KMS-11 (cell line): Measurements from ENCODE around the gene CORO6.

Experiments
- H2AFZ ChIP-seq: fragments of 200-600 bp; sonication (generic); 2 replicates; pipeline ENCODE4 v1.6.1; 2016; ENCODE audit warnings: antibody characterized with exemption, mixed run types, low read depth
- H3K27ac ChIP-seq: fragments of 200-600 bp; sonication (generic); 2 replicates; pipeline ENCODE4 v1.6.1; 2016; ENCODE audit warnings: mild to moderate bottlenecking, mixed run types
- H3K27me3 ChIP-seq: fragments of 200-600 bp; sonication (generic); 2 replicates; pipeline ENCODE4 v1.6.1; 2017; ENCODE audit warnings: mild to moderate bottlenecking, low read depth, mixed run types, moderate library complexity; ENCODE audit not compliant: insufficient read depth
- H3K36me3 ChIP-seq: fragments of 200-600 bp; sonication (generic); 2 replicates; pipeline ENCODE4 v1.6.1; 2017; ENCODE audit warnings: mild to moderate bottlenecking, mixed run types; ENCODE audit not compliant: insufficient read depth
- H3K4me1 ChIP-seq: fragments of 200-600 bp; sonication (generic); 2 replicates; pipeline ENCODE4 v1.6.1; 2016; ENCODE audit warnings: mild to moderate bottlenecking, low read depth, mixed run types; ENCODE audit not compliant: poor library complexity, severe bottlenecking
- H3K4me2 ChIP-seq: fragments of 200-600 bp; sonication (generic); 2 replicates; pipeline ENCODE4 v1.7.0; 2016; ENCODE audit warnings: mild to moderate bottlenecking, mixed run types
- H3K4me3 ChIP-seq: fragments of 200-600 bp; sonication (generic); IDR thresholded peaks from 2 replicates; pipeline ENCODE4 v1.6.1; 2017; ENCODE audit warnings: low read depth, low read length, mixed read lengths; ENCODE audit not compliant: insufficient read depth
- H3K79me2 ChIP-seq: fragments of 200-600 bp; sonication (generic); 2 replicates; pipeline ENCODE4 v1.6.1; 2016; ENCODE audit warnings: low read depth, mixed run types; ENCODE audit not compliant: insufficient read depth
- H3K9ac ChIP-seq: fragments of 200-600 bp; sonication (generic); 2 replicates; pipeline ENCODE4 v1.6.1; 2016; ENCODE audit warnings: mild to moderate bottlenecking, mixed run types
- H4K20me1 ChIP-seq: fragments of 200-600 bp; sonication (generic); 2 replicates; pipeline ENCODE4 v1.6.1; 2016; ENCODE audit warnings: mild to moderate bottlenecking, mixed run types; ENCODE audit not compliant: insufficient read depth
- CTCF ChIP-seq: fragments of 200-600 bp; sonication (generic); conservative IDR thresholded peaks from 2 replicates; pipeline ENCODE4 v1.6.1; 2017; ENCODE audit warnings: low read depth, mild to moderate bottlenecking, antibody characterized with exemption, low read length, moderate library complexity, mixed read lengths

The CORO6 gene

GRCh38 chr17:29633886-29634285, 11.2 kb upstream of the CORO6 start:
- Histone ChIP-seq H3K27ac (no peak overlapping the region), H3K9ac (no peak overlapping the region), H3K4me1 (peaks cover 5% of the 10 kb centered on the region), H2AFZ (no peak overlapping the region), H3K36me3 (no peaks in the 10 kb centered on the region), H3K79me2 (no peaks in the 10 kb centered on the region), H3K4me2 (no peak overlapping the region), H3K27me3 (no peaks in the 10 kb centered on the region), H4K20me1 (no peaks in the 10 kb centered on the region), H3K4me3 (no peak overlapping the region)
- no peak for TF ChIP-seq CTCF

- no peak overlapping the region for H3K9ac ChIP-seq
- H3K4me1 ChIP-seq = no peaks in the 10 kb centered on the region
- no peaks in the 10 kb centered on the region for H3K36me3 ChIP-seq
- H3K4me3 ChIP-seq = no peak overlapping the region
- no peaks in the 10 kb centered on the region for H3K27me3 ChIP-seq
- H3K27ac ChIP-seq = no peak overlapping the region
- no peaks in the 10 kb centered on the region for H3K79me2 ChIP-seq
- no peaks in the 10 kb centered on the region for H4K20me1 ChIP-seq
- no peak for TF ChIP-seq CTCF
- H2AFZ ChIP-seq = no peak overlapping the region
- H3K4me2 ChIP-seq = no peak overlapping the region
Measured at GRCh38 chr17:29630630-29631193, 8.0 kb upstream of the CORO6 start.

- Histone ChIP-seq H4K20me1 (no peaks in the 10 kb centered on the region), H3K4me1 (no peaks in the 10 kb centered on the region), H3K4me2 (no peak overlapping the region), H2AFZ (no peak overlapping the region), H3K36me3 (no peaks in the 10 kb centered on the region), H3K27ac (no peak overlapping the region), H3K4me3 (no peak overlapping the region), H3K9ac (no peak overlapping the region), H3K27me3 (no peaks in the 10 kb centered on the region), H3K79me2 (no peaks in the 10 kb centered on the region)
- TF ChIP-seq CTCF = no peak
Measured at GRCh38 chr17:29629839-29630238, 7.1 kb upstream of the CORO6 start.

GRCh38 chr17:29628644-29629043, 5.9 kb upstream of the CORO6 start:
- Histone ChIP-seq H3K79me2 (no peaks in the 10 kb centered on the region), H3K4me2 (no peak overlapping the region), H3K9ac (no peak overlapping the region), H3K4me1 (no peaks in the 10 kb centered on the region), H3K27me3 (no peaks in the 10 kb centered on the region), H3K36me3 (no peaks in the 10 kb centered on the region), H3K4me3 (no peak overlapping the region), H3K27ac (no peak overlapping the region), H4K20me1 (no peaks in the 10 kb centered on the region), H2AFZ (no peak overlapping the region)
- TF ChIP-seq CTCF = no peak

- no peaks in the 10 kb centered on the region for H3K79me2 ChIP-seq
- H4K20me1 ChIP-seq = no peaks in the 10 kb centered on the region
- H3K27me3 ChIP-seq = no peaks in the 10 kb centered on the region
- H3K36me3 ChIP-seq = no peaks in the 10 kb centered on the region
- no peak for TF ChIP-seq CTCF
- no peak overlapping the region for H2AFZ ChIP-seq
- H3K27ac ChIP-seq = no peak overlapping the region
- H3K9ac ChIP-seq = no peak overlapping the region
- no peak overlapping the region for H3K4me2 ChIP-seq
- H3K4me3 ChIP-seq = no peak overlapping the region
- H3K4me1 ChIP-seq = no peaks in the 10 kb centered on the region
Measured at GRCh38 chr17:29627951-29628350, 5.2 kb upstream of the CORO6 start.
